DND-41 (cell line): ENCODE data around the gene SLFN11.

Source experiments
- ATAC-seq: fragments of 200-7000 bp; cut with Tn5 transposase; 3 replicates; pipeline ENCODE4 v1.9.1; 2021; ENCODE audit warnings: low read depth; ENCODE audit not compliant: insufficient read depth
- DNase-seq: peaks from one replicate; pipeline ENCODE4 v3.0.0-alpha.2; 2020
- H2AFZ ChIP-seq: 2 replicates; pipeline ENCODE4 v1.6.0; 2012; ENCODE audit warnings: low read depth, low read length
- H3K27ac ChIP-seq: 2 replicates; pipeline ENCODE4 v1.5.1; 2012; ENCODE audit warnings: low read length, inconsistent platforms
- H3K27me3 ChIP-seq: fragments of 200-600 bp; sonication (generic); 2 replicates; pipeline ENCODE4 v1.6.0; 2012; ENCODE audit warnings: low read length, mild to moderate bottlenecking, inconsistent platforms; ENCODE audit not compliant: insufficient read depth, poor library complexity
- H3K36me3 ChIP-seq: 2 replicates; pipeline ENCODE4 v1.5.1; 2012; ENCODE audit warnings: low read length, inconsistent platforms; ENCODE audit not compliant: insufficient read depth
- H3K4me1 ChIP-seq: 2 replicates; pipeline ENCODE4 v1.5.1; 2012; ENCODE audit warnings: mild to moderate bottlenecking, low read length; ENCODE audit not compliant: insufficient read depth
- H3K4me2 ChIP-seq: 2 replicates; pipeline ENCODE4 v1.6.0; 2012; ENCODE audit warnings: mild to moderate bottlenecking, moderate library complexity, low read length, inconsistent platforms; ENCODE audit not compliant: insufficient read depth
- H3K4me3 ChIP-seq, 2 experiments: fragments of 200-600 bp in 1 of 2; shearing (Covaris generic) in 1 of 2; 2 replicates each; pipeline ENCODE4 v1.5.1; 2012 to 2016; ENCODE audit warnings: inconsistent platforms in 2 of 2, low read length in 2 of 2, mild to moderate bottlenecking in 2 of 2, low read depth in 1 of 2, moderate library complexity in 1 of 2
- H3K79me2 ChIP-seq: 2 replicates; pipeline ENCODE4 v1.6.0; 2012; ENCODE audit warnings: low read length, inconsistent platforms; ENCODE audit not compliant: insufficient read depth
- H3K9ac ChIP-seq: 2 replicates; pipeline ENCODE4 v1.6.0; 2012; ENCODE audit warnings: low read depth, mild to moderate bottlenecking, inconsistent platforms, low read length, moderate library complexity
- H3K9me3 ChIP-seq: 2 replicates; pipeline ENCODE4 v1.5.1; 2012; ENCODE audit warnings: low read length, moderate library complexity, mild to moderate bottlenecking, inconsistent platforms; ENCODE audit not compliant: insufficient read depth, severe bottlenecking
- H4K20me1 ChIP-seq: 2 replicates; pipeline ENCODE4 v1.6.0; 2012; ENCODE audit warnings: low read length; ENCODE audit not compliant: insufficient read depth
- EZH2 ChIP-seq: IDR thresholded peaks from 3 replicates; pipeline ENCODE4 v1.6.1; 2012; ENCODE audit warnings: borderline replicate concordance, low read depth, mild to moderate bottlenecking, moderate library complexity, low read length, inconsistent platforms; ENCODE audit not compliant: severe bottlenecking
- TF ChIP-seq, protein P1 (sequence below): IDR thresholded peaks from 2 replicates; pipeline ENCODE4 v1.5.1; 2012; ENCODE audit warnings: borderline replicate concordance, low read length, moderate library complexity, mild to moderate bottlenecking; ENCODE audit not compliant: poor library complexity, severe bottlenecking; ENCODE audit errors: extremely low read depth

The SLFN11 gene

DNA sequence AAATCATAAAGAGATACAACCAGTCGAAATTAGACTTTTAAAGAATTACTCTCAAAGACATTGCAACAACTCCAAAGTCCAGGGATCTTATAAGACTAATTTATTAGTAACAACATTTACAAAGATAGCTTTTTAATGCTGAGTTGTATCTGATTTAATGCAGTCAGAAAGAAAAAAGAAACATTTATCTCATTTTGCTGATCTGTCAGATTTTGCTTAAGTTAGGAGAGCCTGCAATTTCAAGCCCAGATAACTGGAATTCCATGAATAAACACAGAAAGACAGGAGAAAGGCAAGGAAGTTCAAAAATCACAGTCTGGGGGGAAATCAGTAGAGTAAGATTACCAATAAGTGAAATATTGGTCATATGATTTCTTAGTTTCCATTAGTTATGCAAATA is 22.9 kb downstream of the SLFN11 start:
- H2AFZ ChIP-seq: no peak overlapping the region

DNA sequence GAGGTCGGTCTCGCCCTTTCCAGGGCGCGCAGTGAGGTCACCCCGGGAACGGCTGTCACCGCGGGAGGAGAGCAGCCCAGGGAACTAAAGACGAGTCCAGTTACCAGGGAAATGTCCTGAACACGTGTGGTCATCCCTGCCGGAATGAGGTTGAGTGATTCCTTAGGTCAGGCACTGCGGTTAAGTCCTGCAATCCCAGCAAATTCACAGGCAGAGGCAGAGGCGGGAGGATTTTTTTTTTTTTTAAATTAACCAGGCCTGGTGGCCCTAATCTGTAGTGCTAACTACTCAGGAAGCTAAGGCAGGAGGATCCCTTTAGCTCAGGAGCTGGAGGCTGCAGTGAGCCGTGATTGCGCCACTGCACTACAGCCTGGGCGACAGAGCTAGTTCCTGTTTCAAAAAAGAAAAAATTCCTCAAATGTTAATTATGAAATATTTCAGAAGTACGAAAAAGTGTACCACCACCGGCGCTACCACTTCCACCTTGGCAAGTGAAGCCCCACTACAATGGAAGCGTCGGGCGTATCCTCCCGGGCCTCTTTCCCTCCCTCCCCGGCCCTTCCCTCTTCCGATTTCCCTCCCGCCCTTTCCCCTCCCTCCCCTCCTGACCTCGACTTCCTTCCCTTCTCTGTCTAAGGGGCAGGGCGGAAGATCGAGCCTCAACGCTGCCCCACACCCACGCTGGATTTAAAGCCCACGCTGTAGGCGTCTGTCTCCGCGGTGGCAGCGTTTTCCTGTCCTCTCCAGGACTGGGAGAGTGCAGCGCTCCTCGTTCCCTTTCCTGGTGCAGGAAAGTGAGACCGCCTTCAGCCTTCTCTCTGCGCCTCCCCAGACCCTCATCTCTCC is 27.3 kb downstream of the SLFN11 start:
- peak overlapping the region; percentile 54 for H2AFZ ChIP-seq
- TF ChIP-seq, protein P1, sequence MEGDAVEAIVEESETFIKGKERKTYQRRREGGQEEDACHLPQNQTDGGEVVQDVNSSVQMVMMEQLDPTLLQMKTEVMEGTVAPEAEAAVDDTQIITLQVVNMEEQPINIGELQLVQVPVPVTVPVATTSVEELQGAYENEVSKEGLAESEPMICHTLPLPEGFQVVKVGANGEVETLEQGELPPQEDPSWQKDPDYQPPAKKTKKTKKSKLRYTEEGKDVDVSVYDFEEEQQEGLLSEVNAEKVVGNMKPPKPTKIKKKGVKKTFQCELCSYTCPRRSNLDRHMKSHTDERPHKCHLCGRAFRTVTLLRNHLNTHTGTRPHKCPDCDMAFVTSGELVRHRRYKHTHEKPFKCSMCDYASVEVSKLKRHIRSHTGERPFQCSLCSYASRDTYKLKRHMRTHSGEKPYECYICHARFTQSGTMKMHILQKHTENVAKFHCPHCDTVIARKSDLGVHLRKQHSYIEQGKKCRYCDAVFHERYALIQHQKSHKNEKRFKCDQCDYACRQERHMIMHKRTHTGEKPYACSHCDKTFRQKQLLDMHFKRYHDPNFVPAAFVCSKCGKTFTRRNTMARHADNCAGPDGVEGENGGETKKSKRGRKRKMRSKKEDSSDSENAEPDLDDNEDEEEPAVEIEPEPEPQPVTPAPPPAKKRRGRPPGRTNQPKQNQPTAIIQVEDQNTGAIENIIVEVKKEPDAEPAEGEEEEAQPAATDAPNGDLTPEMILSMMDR: no peak
- no peak for TF ChIP-seq EZH2
- peaks cover 32% of the 10 kb centered on the region for H3K4me1 ChIP-seq
- H3K4me3 ChIP-seq: peak overlapping the region in 1 of 2 experiments; percentile 40; a peak in 2 of 4 replicates
- H3K27ac ChIP-seq: peak overlapping the region; percentile 41
- peak overlapping the region; percentile 58 for H3K4me2 ChIP-seq
- ATAC-seq (peak; percentile 87), DNase-seq (peak; percentile 78)
- no peaks in the 10 kb centered on the region for H3K9me3 ChIP-seq
- H3K36me3 ChIP-seq: peaks cover 20% of the 10 kb centered on the region
- peaks cover 16% of the 10 kb centered on the region; the same call in 1 of the 2 replicates for H4K20me1 ChIP-seq
- no peaks in the 10 kb centered on the region for H3K27me3 ChIP-seq
- peak overlapping the region; percentile 27 for H3K9ac ChIP-seq
- 0 out of 2 replicates have a peak, but pooled peaks cover under 1% of the 10 kb centered on the region for H3K79me2 ChIP-seq

More for the DNA sequence above, 22.9 kb downstream of the SLFN11 start:
- ATAC-seq: no peak
- TF ChIP-seq EZH2: no peak
- TF ChIP-seq, protein P1: no peak
- H3K27ac ChIP-seq: no peak overlapping the region
- no peak overlapping the region for H3K4me3 ChIP-seq
- H3K9me3 ChIP-seq: no peaks in the 10 kb centered on the region
- peaks cover 58% of the 10 kb centered on the region for H3K36me3 ChIP-seq
- no peak for DNase-seq
- no peak overlapping the region for H3K9ac ChIP-seq
- H3K79me2 ChIP-seq: peaks cover 25% of the 10 kb centered on the region
- H3K4me2 ChIP-seq: no peak overlapping the region
- H3K27me3 ChIP-seq: no peaks in the 10 kb centered on the region
- peaks cover 14% of the 10 kb centered on the region for H3K4me1 ChIP-seq
- peaks cover 43% of the 10 kb centered on the region; the same call in 1 of the 2 replicates for H4K20me1 ChIP-seq

DNA sequence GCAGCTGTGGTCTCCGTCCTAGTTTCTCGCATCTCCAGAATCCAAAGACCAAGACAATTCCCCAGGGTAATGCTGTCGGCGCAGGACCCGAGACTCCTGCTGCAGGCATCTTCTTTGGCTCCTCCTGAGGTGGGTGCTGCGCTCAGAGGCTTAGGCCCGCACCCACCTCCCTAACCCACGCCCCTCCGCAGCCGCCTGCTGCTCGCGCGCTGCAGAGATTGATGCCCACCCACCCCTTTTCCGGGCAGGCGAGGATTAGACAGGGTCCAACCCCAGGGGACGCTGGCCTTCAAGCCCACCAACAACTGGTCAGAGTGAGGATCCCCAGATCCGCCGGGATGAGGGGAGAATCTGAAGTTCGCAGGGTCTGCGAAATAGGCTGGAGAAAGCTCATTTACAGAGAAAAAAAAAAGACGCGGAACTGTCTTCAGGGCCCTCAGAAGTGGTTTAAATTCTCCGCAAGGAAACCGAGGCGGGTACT is 27.9 kb downstream of the SLFN11 start:
- peaks cover 34% of the 10 kb centered on the region for H3K4me1 ChIP-seq
- 0 out of 2 replicates have a peak overlapping the region, but pooled peaks have one; percentile 54 for H2AFZ ChIP-seq
- H3K36me3 ChIP-seq: peaks cover 14% of the 10 kb centered on the region
- H4K20me1 ChIP-seq: peaks cover 9% of the 10 kb centered on the region; the same call in 1 of the 2 replicates
- TF ChIP-seq, protein P1: no peak
- TF ChIP-seq EZH2: no peak
- peak overlapping the region; percentile 27; the same call in 1 of the 2 replicates for H3K9ac ChIP-seq
- H3K27me3 ChIP-seq: no peaks in the 10 kb centered on the region
- peak overlapping the region; percentile 58 for H3K4me2 ChIP-seq
- H3K27ac ChIP-seq: no peak overlapping the region
- ATAC-seq (no peak; the same call in 2 of the 3 replicates), DNase-seq (no peak)
- H3K9me3 ChIP-seq: peaks cover 1% of the 10 kb centered on the region
- peak overlapping the region in 1 of 2 experiments; percentile 40; a peak in 2 of 4 replicates for H3K4me3 ChIP-seq
- no peaks in the 10 kb centered on the region for H3K79me2 ChIP-seq
